Stimulated activated CD4-positive, alpha-beta T cell treated with anti-CD3 and anti-CD28 coated beads, Interleukin-2, amount 100 ng/mL, for 24 hours (primary cell): Measurements from ENCODE around the gene SCAMP5.

Experiments
- DNase-seq, 2 donors: peaks; one replicate each; pipeline ENCODE4 v3.0.0-alpha.2; 2020

The SCAMP5 gene

GRCh38 chr15:74995182-74995778, at the start of gene SCAMP5:
TSS of gene SCAMP5 (plus strand) at chr15:74995563. CDS start at chr15:75011840, 16,277 bp downstream.
- peak; percentile 93 to 94 for DNase-seq

- DNase-seq: peak; percentile 84 to 85
Measured at GRCh38 chr15:74950078-74950908, 45.1 kb upstream of the SCAMP5 start.

- DNase-seq: no peak
Measured at GRCh38 chr15:74951006-74951405, 44.4 kb upstream of the SCAMP5 start.

GRCh38 chr15:74954515-74954914, 40.8 kb upstream of the SCAMP5 start:
- DNase-seq: no peak

- DNase-seq: no peak
Measured at GRCh38 chr15:74955017-74955416, 40.3 kb upstream of the SCAMP5 start.

- peak; percentile 71 to 82 for DNase-seq
Measured at GRCh38 chr15:74955796-74956647, 39.3 kb upstream of the SCAMP5 start.

GRCh38 chr15:74956648-74957475, 38.5 kb upstream of the SCAMP5 start, which contains the start of gene RPP25:
TSS of gene RPP25 (minus strand) at chr15:74956772. CDS start at chr15:74956583, 189 bp downstream.
- peak; percentile 78 to 87 for DNase-seq

- DNase-seq: no peak
Measured at GRCh38 chr15:74957476-74958035, 37.8 kb upstream of the SCAMP5 start.

GRCh38 chr15:74958320-74958907, 36.9 kb upstream of the SCAMP5 start:
- peak; percentile 20 to 27 for DNase-seq

GRCh38 chr15:74958908-74959585, 36.3 kb upstream of the SCAMP5 start:
- DNase-seq: no peak

- DNase-seq: no peak
Measured at GRCh38 chr15:74959586-74959939, 35.8 kb upstream of the SCAMP5 start.

- no peak for DNase-seq
Measured at GRCh38 chr15:74960286-74960685, 35.1 kb upstream of the SCAMP5 start.

GRCh38 chr15:74960995-74961588, 34.3 kb upstream of the SCAMP5 start:
- DNase-seq: no peak

GRCh38 chr15:74961616-74962015, 33.7 kb upstream of the SCAMP5 start:
- no peak for DNase-seq

GRCh38 chr15:74962219-74962618, 33.1 kb upstream of the SCAMP5 start:
- DNase-seq: no peak

GRCh38 chr15:74962671-74963070, 32.7 kb upstream of the SCAMP5 start:
- no peak for DNase-seq

- no peak for DNase-seq
Measured at GRCh38 chr15:74963213-74963612, 32.1 kb upstream of the SCAMP5 start.

- DNase-seq: no peak
Measured at GRCh38 chr15:74964794-74965193, 30.6 kb upstream of the SCAMP5 start.

- DNase-seq: no peak
Measured at GRCh38 chr15:74967670-74968069, 27.7 kb upstream of the SCAMP5 start.

- no peak for DNase-seq
Measured at GRCh38 chr15:74976159-74976558, 19.2 kb upstream of the SCAMP5 start.

GRCh38 chr15:74977599-74977998, 17.8 kb upstream of the SCAMP5 start:
- DNase-seq: peak in 1 of 2 donors; percentile 26
